NCI-H1092 (cell line): ENCODE measurements around the gene ELOVL1.

Experiments
- DNase-seq: peaks from one replicate; lab custom pipeline; 2025; lab: John Stamatoyannopoulos, UW

Gene ELOVL1

GRCh38 chr1:43327549-43328292 is 40.1 kb downstream of the ELOVL1 start:
- DNase-seq, result no peak

GRCh38 chr1:43325381-43325780 is 42.4 kb downstream of the ELOVL1 start:
- DNase-seq, result no peak

- no peak for DNase-seq
Observed at GRCh38 chr1:43324810-43325209, 43.0 kb downstream of the ELOVL1 start.

- DNase-seq, result no peak
Observed at GRCh38 chr1:43322506-43322905, 45.3 kb downstream of the ELOVL1 start.

GRCh38 chr1:43321331-43321891 is 46.4 kb downstream of the ELOVL1 start:
- no peak for DNase-seq

- no peak for DNase-seq
Observed at GRCh38 chr1:43319766-43320165, 48.0 kb downstream of the ELOVL1 start.

GRCh38 chr1:43319288-43319687 is 48.5 kb downstream of the ELOVL1 start:
- DNase-seq, result no peak

- DNase-seq, result no peak
Observed at GRCh38 chr1:43318831-43319230, 49.0 kb downstream of the ELOVL1 start.

- no peak for DNase-seq
Observed at GRCh38 chr1:43317817-43318471, 49.9 kb downstream of the ELOVL1 start.

- no peak for DNase-seq
Observed at GRCh38 chr1:43316738-43317520, 50.9 kb downstream of the ELOVL1 start.

GRCh38 chr1:43315963-43316737 is 51.7 kb downstream of the ELOVL1 start:
- no peak for DNase-seq

- no peak for DNase-seq
Observed at GRCh38 chr1:43315481-43315880, 52.3 kb downstream of the ELOVL1 start.

GRCh38 chr1:43314233-43314632 is 53.6 kb downstream of the ELOVL1 start:
- DNase-seq, result no peak

- DNase-seq, result no peak
Observed at GRCh38 chr1:43313771-43314170, 54.0 kb downstream of the ELOVL1 start.
